GM12878 (cell line): Measurements from ENCODE around the gene DLGAP3. TPM values are rescaled to one million over a fixed set of nuclear protein-coding genes. Genes with fewer than 3 reads are reported as not detected.

Source experiments
- ATAC-seq: fragments of 200-7000 bp; cut with Tn5 transposase; 3 replicates; pipeline ENCODE4 v1.9.1; 2020; ENCODE audit warnings: mild to moderate bottlenecking, moderate library complexity
- BruUV-seq: library from RNA; stranded (reverse); fragments of 400-500 nt; replicated peaks from 2 replicates; lab custom pipeline; 2021; lab: Mats Ljungman, UMichigan
- CTCF ChIA-PET: fragments of 300-600 bp; sonication (Branson Sonifier 250); formaldehyde crosslinking; extraction: SDS; loops from one replicate; lab custom pipeline; 2021; ENCODE audit warnings: inconsistent platforms; lab: Yijun Ruan, JAX
- POLR2A ChIA-PET: fragments of 350-600 bp; formaldehyde crosslinking; extraction: SDS; loops from one replicate; lab custom pipeline; 2021; ENCODE audit warnings: inconsistent platforms; lab: Charles Lee
- RAD21 ChIA-PET: fragments of 300-600 bp; sonication (Branson Sonifier 250); formaldehyde crosslinking; loops from one replicate; lab custom pipeline; 2023; ENCODE audit warnings: antibody characterized with exemption; ENCODE audit not compliant: unreplicated experiment; lab: Charles Lee
- SMC1A ChIA-PET: fragments of 300-600 bp; sonication (Branson Sonifier 250); formaldehyde crosslinking; loops from one replicate; lab custom pipeline; 2023; ENCODE audit not compliant: unreplicated experiment, uncharacterized antibody; lab: Charles Lee
- DNase-seq: peaks from one replicate; pipeline ENCODE4 v3.0.0-alpha.2; 2011; ENCODE audit warnings: low read depth, low spot score
- FAIRE-seq: peaks from 3 replicates; lab custom pipeline; 2011; peaks lifted over from hg19 to GRCh38; lab: Jason Lieb, UNC
- H2AFZ ChIP-seq: 2 replicates; pipeline ENCODE4 v1.6.0; 2011; ENCODE audit warnings: low read depth, low read length, control low read depth; ENCODE audit not compliant: control insufficient read depth
- H3K27ac ChIP-seq: 2 replicates; pipeline ENCODE4 v1.5.1; 2011; ENCODE audit warnings: control low read depth; ENCODE audit not compliant: control insufficient read depth, insufficient read depth
- H3K27me3 ChIP-seq, 2 experiments: replicated peaks in 1 of 2; 2 replicates each; pipeline versions ENCODE4 v1.6.0 to v1.6.1; 2011; ENCODE audit warnings: low read length in 1 of 2; ENCODE audit not compliant: control insufficient read depth in 2 of 2, insufficient read depth in 2 of 2
- H3K36me3 ChIP-seq, 2 experiments: 2 replicates each; pipeline ENCODE4 v1.5.1; 2011; ENCODE audit warnings: low read length in 1 of 2; ENCODE audit not compliant: control insufficient read depth in 2 of 2, insufficient read depth in 2 of 2
- H3K4me1 ChIP-seq: 2 replicates; pipeline ENCODE4 v1.6.1; 2011; ENCODE audit warnings: mild to moderate bottlenecking, low read length, moderate library complexity, mixed read lengths; ENCODE audit not compliant: control insufficient read depth, insufficient read depth
- H3K4me2 ChIP-seq: 2 replicates; pipeline ENCODE4 v1.6.0; 2011; ENCODE audit warnings: control low read depth; ENCODE audit not compliant: control insufficient read depth, insufficient read depth
- H3K4me3 ChIP-seq: fragments of 200-600 bp; sonication (generic); 2 replicates; pipeline ENCODE4 v1.5.1; 2016
- H3K79me2 ChIP-seq: 2 replicates; pipeline ENCODE4 v1.6.0; 2011; ENCODE audit warnings: low read length; ENCODE audit not compliant: control insufficient read depth, insufficient read depth
- H3K9ac ChIP-seq: 2 replicates; pipeline ENCODE4 v1.8.0; 2011; ENCODE audit warnings: low read length, control low read depth, mixed read lengths; ENCODE audit not compliant: control insufficient read depth, insufficient read depth
- H3K9me3 ChIP-seq: replicated peaks from 3 replicates; pipeline ENCODE4 v1.5.1; 2011; ENCODE audit warnings: mild to moderate bottlenecking, low read length; ENCODE audit not compliant: control insufficient read depth, insufficient read depth
- H4K20me1 ChIP-seq: 2 replicates; pipeline ENCODE4 v1.6.0; 2011; ENCODE audit not compliant: control insufficient read depth, insufficient read depth
- BRCA1 ChIP-seq: IDR thresholded peaks from 2 replicates; pipeline ENCODE4 v1.6.1; 2011; ENCODE audit warnings: low read depth, low read length, improper control_type of control experiment
- CEBPZ ChIP-seq: fragments of 150-350 bp; IDR thresholded peaks from 2 replicates; pipeline ENCODE4 v1.6.1; 2016; ENCODE audit warnings: low read depth, low read length
- CHD1 ChIP-seq: IDR thresholded peaks from 2 replicates; pipeline ENCODE4 v1.6.1; 2012; ENCODE audit warnings: low read depth, low read length, improper control_type of control experiment
- CHD2 ChIP-seq: IDR thresholded peaks from 2 replicates; pipeline ENCODE4 v1.6.1; 2011; ENCODE audit warnings: low read depth, low read length, improper control_type of control experiment, borderline replicate concordance
- FOS ChIP-seq: IDR thresholded peaks from 3 replicates; pipeline ENCODE4 v1.6.1; 2011; ENCODE audit warnings: borderline replicate concordance; ENCODE audit not compliant: insufficient read length; ENCODE audit errors: extremely low read depth
- PML ChIP-seq: IDR thresholded peaks from 2 replicates; pipeline ENCODE4 v1.6.1; 2012; ENCODE audit warnings: low read length, inconsistent platforms
- RBBP5 ChIP-seq: fragments of 200-600 bp; sonication (generic); conservative IDR thresholded peaks from 2 replicates; pipeline ENCODE4 v1.6.1; 2016
- RELB ChIP-seq: fragments of 450-650 bp; IDR thresholded peaks from 2 replicates; pipeline ENCODE4 v1.6.1; 2017; ENCODE audit warnings: low read depth, mild to moderate bottlenecking, moderate library complexity
- SP1 ChIP-seq: IDR thresholded peaks from one replicate; pipeline ENCODE4 v1.6.1; 2011; ENCODE audit warnings: low read depth, low read length
- SREBF1 ChIP-seq: IDR thresholded peaks from 2 replicates; pipeline ENCODE4 v1.6.1; 2012; ENCODE audit warnings: mild to moderate bottlenecking, low read length
- SUZ12 ChIP-seq: fragments of 200-600 bp; sonication (generic); IDR thresholded peaks from one replicate; pipeline ENCODE4 v1.6.1; 2018; ENCODE audit warnings: antibody characterized with exemption, mild to moderate bottlenecking; ENCODE audit not compliant: unreplicated experiment
- TARDBP ChIP-seq: IDR thresholded peaks from 2 replicates; pipeline ENCODE4 v1.6.1; 2016; ENCODE audit warnings: borderline replicate concordance
- YY1 ChIP-seq: IDR thresholded peaks from 2 replicates; pipeline ENCODE4 v1.6.1; 2011; ENCODE audit warnings: low read depth, mild to moderate bottlenecking, low read length
- WGBS: methylation state at CpG from one replicate; pipeline ENCODE4 v1.1.6; 2016; ENCODE audit warnings: low lambda C conversion rate; ENCODE audit not compliant: insufficient replicate concordance, insufficient coverage; ENCODE audit errors: missing lambda C conversion rate; 5-methylcytosine and 5-hydroxymethylcytosine counted together
- in situ Hi-C: fragments of 300-500 bp; cut with MboI; formaldehyde crosslinking; loops from 9 replicates; pipeline ENCODE4 v1.14.3; 2018; ENCODE audit warnings: mixed read lengths
- intact Hi-C: fragments of 100-400 bp; cut with micrococcal nuclease; formaldehyde crosslinking; loops from one replicate; pipeline ENCODE4 v1.14.2; 2022; ENCODE audit not compliant: unreplicated experiment
- polyA plus RNA-seq, 11 experiments: library from polyadenylated mRNA; depleted of rRNA in 4 of 11; unstranded in 6 of 11; stranded (reverse) in 5 of 11; fragments of >200 nt; fragmentation: Nextera tagmentation in 4 of 11; fragmentation: Illumina TruSeq in 1 of 11; extraction: Ambion mirVana in 4 of 11; extraction: Trizol in 1 of 11; gene quantifications; 1 replicate in 1 of 11; 2 replicates in 10 of 11; pipeline versions ENCODE4 v1.2.1 to v1.2.3, GENCODE V29; 2011 to 2016; ENCODE audit warnings: inconsistent platforms in 2 of 11, missing spikeins in 2 of 11, low read depth in 1 of 11
- total RNA-seq, 4 experiments: library from RNA; depleted of rRNA in 3 of 4; stranded (reverse); fragments of >200 nt in 3 of 4; fragmentation: Illumina TruSeq in 1 of 4; extraction: Trizol in 1 of 4; gene quantifications; 2 replicates each; pipeline versions ENCODE4 v1.2.1 to v1.2.3, GENCODE V29; 2013 to 2021

The DLGAP3 gene
- total and polyA plus RNA-seq, 10 of the 15 experiments (the other 5 are each of a cell fraction or from before 2014, with no cell fraction given) = 0.03 to 0.15 (median 0.08) TPM; not detected in 4

- POLR2A ChIA-PET = no interaction called here
- intact Hi-C loops = no loop called here
- SMC1A ChIA-PET = no interaction called here
- Histone ChIP-seq H3K79me2 (no peaks in the 10 kb centered on the region), H4K20me1 (no peaks in the 10 kb centered on the region), H3K36me3 (no peaks in the 10 kb centered on the region), H3K9ac (no peak overlapping the region), H3K9me3 (no peaks in the 10 kb centered on the region), H3K4me2 (no peak overlapping the region), H3K27me3 (peaks cover 0 to 5% of the 10 kb centered on the region in 2 experiments; a peak in 2 of 4 replicates), H2AFZ (no peak overlapping the region), H3K27ac (no peak overlapping the region), H3K4me3 (no peak overlapping the region), H3K4me1 (peaks cover 3% of the 10 kb centered on the region; the same call in 1 of the 2 replicates)
- FAIRE-seq = no peak
- RAD21 ChIA-PET = no interaction called here
- WGBS = 49% methylated on average over 16 of the region's 17 CpGs
- TF ChIP-seq TARDBP (no peak), CHD1 (no peak), CHD2 (no peak)
- CTCF ChIA-PET = interaction anchor here (1.4 kb wide), 1 partner anchor 12 kb away, joined by 6 read pairs; the partner anchor contains the start of gene SMIM12
- in situ Hi-C loops = no loop called here
- no TSS peak for BruUV-seq
- no peak for ATAC-seq
- DNase-seq = no peak
Measured at GRCh38 chr1:34871443-34872132, 57.9 kb downstream of the DLGAP3 start.

- no peak overlapping the region for H2AFZ ChIP-seq
- H3K4me3 ChIP-seq = no peak overlapping the region
- intact Hi-C loops = no loop called here
- peaks cover 0 to 5% of the 10 kb centered on the region in 2 experiments; a peak in 2 of 4 replicates for H3K27me3 ChIP-seq
- H3K36me3 ChIP-seq = no peaks in the 10 kb centered on the region
- ChIA-PET POLR2A (no interaction called here), SMC1A (no interaction called here), RAD21 (no interaction called here), CTCF (interaction anchor here (1.3 kb wide), 1 partner anchor 18 kb away, joined by 3 read pairs; no protein-coding TSS in a partner anchor)
- no peaks in the 10 kb centered on the region for H3K79me2 ChIP-seq
- no TSS peak for BruUV-seq
- FAIRE-seq (no peak), ATAC-seq (no peak), DNase-seq (no peak)
- in situ Hi-C loops = no loop called here
- H3K9me3 ChIP-seq = no peaks in the 10 kb centered on the region
- H3K4me2 ChIP-seq = no peak overlapping the region
- no peak overlapping the region for H3K9ac ChIP-seq
- 58% methylated on average over 2 of the region's 2 CpGs for WGBS
- no peak overlapping the region for H3K27ac ChIP-seq
- peaks cover 4% of the 10 kb centered on the region; the same call in 1 of the 2 replicates for H3K4me1 ChIP-seq
- no peaks in the 10 kb centered on the region for H4K20me1 ChIP-seq
- TF ChIP-seq FOS (no peak), YY1 (no peak), SP1 (no peak), SREBF1 (no peak), RBBP5 (no peak), CHD2 (no peak), PML (no peak), RELB (no peak), BRCA1 (no peak), CEBPZ (no peak), SUZ12 (no peak)
Measured at GRCh38 chr1:34870395-34870794, 59.1 kb downstream of the DLGAP3 start.
